ENCODE data around the gene OSBPL7.

Gene OSBPL7, protein sequence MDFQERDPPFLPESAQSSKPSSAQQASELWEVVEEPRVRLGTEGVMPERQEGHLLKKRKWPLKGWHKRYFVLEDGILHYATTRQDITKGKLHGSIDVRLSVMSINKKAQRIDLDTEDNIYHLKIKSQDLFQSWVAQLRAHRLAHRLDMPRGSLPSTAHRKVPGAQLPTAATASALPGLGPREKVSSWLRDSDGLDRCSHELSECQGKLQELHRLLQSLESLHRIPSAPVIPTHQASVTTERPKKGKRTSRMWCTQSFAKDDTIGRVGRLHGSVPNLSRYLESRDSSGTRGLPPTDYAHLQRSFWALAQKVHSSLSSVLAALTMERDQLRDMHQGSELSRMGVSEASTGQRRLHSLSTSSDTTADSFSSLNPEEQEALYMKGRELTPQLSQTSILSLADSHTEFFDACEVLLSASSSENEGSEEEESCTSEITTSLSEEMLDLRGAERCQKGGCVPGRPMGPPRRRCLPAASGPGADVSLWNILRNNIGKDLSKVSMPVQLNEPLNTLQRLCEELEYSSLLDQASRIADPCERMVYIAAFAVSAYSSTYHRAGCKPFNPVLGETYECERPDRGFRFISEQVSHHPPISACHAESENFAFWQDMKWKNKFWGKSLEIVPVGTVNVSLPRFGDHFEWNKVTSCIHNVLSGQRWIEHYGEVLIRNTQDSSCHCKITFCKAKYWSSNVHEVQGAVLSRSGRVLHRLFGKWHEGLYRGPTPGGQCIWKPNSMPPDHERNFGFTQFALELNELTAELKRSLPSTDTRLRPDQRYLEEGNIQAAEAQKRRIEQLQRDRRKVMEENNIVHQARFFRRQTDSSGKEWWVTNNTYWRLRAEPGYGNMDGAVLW

DNA sequence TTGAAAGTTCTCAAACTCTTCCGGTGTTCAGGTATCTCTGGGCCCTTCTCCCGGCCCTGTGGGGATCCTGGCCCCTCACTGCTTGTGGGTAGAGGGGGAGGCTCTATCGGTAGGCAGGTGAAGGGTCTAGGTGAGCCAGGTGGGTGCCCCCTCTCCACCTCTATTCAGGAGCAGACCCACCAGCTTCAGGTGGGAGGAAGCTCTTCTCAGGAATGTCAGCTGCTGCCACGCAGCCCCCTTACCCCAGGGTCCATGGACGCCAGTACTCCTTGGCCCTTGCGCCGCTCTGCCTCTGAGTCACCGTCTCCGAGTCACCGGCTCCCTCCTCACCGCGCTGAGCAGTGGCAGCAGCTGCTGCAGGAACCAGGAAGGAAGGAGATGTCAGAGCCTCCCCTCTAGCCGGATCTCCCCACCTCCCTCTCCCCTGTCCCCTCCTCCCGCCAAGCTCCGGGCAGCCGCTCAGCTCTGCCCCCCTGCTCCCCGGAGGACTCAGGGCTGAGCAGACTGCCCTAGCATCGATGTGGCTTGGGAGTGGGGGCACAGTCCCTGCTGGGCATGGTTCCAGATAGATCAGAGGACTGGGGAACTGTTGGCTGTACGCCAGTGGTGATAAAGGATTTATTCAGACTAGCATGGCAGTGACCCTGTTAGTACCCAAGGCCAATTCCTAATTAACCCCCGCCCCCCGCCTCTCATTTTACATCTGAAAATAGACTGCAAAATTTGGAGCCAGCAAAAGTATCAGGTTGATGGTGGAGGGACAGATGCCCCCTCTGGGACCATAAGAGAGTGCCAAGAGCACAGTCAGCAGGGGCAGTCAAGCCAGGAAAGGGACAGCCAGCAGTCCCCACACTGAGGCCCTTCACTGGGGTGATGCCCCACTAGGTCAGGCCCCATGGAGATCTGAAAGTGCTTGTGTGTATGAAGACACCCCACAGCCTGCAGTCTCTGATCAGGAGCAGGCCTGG lies at the start of gene OSBPL7:
OSBPL7 (minus strand) TSS at position 371 of the 968 bp plus-strand sequence. CDS start 1,516 bp downstream, outside the sequence.
- DNase-seq = peak; percentile 82

DNA sequence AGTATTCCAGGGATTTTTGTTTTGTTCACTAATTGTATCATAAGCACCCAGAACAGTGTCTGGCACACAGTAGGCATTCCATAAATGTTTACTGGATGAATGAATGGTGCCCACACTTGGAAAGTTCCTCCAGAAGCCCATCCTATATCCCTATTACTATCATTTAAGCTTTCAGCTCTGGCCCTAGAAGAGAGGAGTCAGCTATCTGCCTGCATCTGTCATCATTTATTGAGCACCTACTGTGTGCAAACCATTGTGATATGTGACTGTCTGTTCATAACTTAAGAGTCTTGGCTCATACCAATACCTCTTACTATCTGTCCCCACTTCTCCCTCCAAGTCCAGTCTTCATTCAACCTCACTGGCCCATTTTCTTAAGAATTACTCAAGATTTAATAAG lies 49.5 kb upstream of the OSBPL7 start:
- no peak for DNase-seq

DNA sequence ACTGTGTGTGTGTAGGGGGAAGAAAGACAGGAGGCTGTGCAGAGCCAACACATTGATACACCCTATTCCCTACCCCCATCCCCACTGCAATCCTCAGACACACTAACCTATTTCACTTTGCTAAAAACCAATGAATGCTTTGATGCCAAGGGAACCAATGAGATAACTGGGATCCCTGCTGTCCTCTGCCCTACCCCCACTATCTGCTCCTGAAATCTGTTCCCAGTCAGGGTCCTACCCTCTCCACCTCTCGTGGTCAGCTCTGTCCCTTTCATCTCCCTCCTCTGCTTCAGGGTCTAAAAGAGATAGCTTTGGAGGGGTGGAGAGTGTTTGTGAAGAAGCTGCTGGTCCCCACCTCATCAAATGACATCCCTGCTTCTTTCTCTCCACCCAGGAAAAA lies 48.5 kb upstream of the OSBPL7 start:
- no peak for DNase-seq

DNA sequence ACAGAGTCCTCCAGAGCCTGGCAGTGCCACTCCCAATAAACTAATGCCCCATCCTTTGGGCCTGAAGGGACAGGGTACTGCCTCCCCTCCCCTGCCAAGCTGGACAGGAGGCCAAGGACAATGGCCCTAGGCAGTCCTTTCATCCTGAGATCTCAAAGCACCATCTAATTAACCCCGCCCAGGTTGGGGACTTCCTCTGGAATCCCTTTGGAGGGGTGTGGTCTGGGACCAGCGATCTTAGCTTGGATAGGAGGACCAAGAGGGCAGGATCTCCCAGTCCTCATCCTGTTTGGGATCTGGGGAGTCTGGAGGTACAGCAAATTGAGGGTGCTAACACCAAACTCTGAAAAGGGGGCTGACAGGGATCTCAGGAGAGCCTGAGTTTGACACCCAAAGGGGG lies 47.5 kb upstream of the OSBPL7 start:
- no peak for DNase-seq

DNA sequence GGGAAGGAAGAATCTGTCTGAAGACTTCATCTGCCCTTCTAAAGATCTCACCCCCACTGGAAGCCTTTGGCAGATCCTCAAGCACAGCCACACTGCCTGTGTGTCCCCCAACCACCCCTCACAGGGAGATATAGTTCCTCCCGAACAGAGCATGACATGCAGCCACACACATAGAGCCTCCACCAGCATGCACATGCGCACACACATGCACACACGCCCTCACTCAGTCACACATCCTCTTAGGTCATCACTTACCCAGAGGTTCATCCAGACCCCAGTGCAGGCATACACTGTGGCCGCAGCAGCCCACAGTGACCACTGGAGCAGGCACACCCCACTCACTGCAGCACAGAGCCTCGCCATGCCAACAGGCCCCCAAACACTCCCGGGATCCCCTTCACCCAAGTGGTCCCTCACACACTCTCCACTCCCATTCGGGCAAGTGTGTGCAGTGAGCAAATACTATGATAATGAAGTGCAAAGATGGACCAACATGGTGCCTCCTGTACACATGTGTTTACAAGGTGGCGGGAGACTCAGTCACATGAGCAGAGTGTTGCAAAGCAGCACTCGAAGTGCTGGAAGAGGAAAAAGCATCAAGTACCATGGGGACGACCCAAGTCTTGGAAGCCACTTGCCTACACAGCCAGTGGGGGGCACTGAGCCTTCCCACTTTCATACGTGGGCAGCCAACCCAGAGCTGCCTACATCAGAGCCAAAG lies 46.4 kb upstream of the OSBPL7 start:
- no peak for DNase-seq

DNA sequence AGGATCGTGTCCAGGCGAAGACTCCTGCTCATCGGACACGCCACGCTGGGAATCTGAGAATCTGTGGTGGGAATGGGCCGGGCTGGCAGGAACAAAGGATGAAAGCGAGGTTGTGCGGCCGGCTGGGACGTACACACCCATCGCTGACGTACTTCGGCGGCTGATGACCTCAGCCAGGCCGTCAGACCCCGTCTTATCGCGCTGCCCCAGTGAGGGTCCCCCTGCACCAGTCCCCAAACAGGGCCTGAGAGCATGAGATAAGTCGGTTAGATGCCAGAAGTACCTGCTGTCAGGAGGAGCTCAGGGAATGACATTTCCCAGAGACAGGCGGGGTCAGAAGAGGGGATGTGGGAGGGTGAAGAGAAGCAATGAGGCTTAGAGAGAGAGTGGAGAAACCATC lies 45.3 kb upstream of the OSBPL7 start:
- DNase-seq = no peak

DNA sequence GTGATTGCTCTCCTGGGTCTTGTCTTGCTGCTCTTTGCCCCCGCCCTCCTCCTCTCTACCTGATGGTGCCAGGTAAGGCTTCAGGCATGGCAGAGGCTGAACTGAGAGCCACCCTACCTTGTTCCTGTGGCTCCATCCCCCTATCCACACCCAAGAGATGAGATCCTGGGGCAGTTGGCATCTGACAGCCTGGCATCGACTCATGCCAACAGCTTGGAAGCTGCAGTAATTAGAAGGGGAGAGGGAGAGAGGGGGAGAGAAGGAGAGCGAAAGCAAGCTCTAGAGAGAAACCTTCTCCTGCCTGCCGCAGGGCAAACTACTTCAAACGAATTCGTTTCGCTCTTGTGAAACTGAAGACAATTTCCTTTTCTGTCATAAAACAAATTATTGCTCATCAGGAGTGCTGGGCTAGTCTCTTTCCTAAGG lies 43.2 kb upstream of the OSBPL7 start:
- no peak for DNase-seq

DNA sequence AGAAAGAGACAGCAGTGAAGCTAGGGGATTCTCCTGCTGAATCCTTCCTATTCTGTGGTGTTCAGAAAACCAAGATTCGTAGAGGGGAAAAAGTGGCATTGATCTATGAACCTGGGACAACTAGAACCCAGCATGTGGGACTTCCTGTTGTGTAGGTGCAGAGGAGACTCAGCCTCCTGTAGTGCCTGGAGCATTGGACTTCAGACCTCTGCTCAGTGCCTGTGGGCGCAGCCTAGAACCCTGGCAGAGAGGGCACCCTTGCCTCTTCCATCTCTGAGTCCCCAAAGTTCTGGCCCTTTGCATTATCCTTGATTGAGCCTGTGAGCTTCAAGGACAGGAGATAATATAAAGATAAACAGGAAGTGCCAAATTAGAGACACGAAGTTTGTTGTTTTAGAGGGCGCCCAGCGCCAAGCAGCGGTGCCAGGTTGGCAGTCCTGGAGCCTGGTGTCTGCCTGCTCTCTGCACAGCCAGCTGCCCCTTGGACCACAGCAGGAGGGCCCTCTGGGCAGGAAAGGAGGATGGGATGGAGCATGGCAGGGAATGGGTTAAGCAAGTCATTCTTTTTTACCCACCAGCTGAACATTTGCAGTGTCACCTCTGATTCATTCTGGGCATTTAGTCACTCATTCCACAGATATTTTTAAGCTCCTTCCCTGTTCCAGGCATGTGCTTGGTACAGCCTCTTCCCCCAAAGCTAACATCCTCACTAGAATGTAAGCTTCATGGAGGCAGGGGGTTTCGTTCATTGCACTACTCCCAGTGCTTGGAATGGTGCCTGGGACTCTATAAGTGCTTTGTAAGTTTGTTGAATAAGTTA lies 41.2 kb upstream of the OSBPL7 start:
- DNase-seq = no peak

DNA sequence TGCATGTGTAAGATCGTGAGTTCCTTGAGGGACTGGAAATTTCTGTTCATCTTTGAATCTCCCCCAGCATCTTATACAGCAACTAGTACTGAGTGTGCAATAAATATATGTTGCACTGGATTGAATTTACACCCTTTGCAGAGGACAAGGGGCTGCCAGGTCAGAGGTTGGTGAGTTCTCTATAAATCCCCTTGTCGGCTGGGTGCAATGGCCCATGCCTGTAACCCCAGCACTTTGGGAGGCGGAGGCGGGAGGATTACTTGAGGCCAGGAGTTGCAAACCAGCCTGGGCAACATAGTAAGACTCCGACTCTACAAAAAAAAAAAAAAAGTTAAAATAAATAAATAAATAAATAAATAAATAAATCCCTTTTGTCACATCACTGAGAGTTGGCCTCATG lies 38.8 kb upstream of the OSBPL7 start:
- DNase-seq = no peak

DNA sequence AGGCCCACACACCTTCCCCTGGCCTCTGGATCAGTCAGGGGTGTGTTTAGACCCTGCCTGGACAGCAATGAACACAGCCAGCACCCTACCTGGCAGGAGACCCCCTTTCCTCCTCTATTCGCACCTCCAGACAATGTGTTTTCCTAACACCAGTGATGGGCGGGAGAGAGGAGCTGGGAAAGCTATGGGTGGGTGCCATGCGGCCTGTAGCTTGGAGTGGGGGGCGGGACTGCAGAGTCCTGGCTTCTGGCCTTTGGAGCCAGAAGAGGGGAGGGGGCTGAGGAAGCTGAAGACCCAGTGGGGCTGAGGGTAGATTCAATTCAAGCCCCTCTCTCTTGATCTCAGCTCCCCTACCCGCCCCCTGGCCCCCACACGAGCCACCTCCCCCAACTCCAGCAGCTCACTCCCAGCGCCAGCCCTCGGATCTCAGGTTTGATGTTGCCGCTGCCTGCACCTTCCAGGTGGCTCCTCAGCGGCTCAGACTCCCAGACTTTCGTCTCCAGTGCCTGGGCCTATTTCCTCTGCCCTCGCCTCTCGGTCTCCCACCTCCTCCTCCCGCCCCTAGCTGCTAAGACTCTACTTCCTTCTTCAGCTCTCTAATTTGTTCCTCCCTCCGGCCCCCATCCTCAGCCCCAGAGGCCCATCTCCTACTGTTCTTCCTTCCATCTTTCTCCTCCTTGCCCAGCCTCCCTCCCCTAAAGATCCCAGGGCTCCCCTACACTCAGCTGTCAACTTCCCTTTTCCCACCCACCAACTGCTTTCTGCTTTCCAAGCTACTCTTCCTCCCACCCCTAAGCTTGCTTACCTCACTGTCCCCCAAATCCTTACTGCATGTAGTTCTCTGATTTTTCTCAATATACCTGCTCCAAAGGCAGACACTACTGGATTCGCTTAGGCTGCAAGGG lies 36.2 kb upstream of the OSBPL7 start:
- DNase-seq = no peak

DNA sequence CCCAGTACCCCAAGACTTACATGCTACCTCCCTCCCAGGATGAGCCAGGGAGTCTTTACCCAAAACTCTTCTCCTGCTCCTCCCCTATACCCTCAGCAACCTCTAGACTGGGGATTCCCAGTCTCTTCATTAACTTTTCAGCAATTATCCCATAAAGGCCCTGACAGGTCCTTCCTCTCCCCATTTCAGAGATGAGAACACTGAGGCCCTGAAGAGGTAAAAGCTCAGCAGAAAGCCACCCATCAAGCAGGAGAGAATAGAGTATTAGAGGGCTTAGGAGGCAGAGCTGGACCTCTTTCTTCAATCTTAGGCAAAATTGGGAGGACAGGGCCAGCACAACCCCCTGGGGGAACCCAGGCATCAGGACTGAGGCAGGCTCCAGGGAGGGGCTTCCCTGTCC lies 35.2 kb upstream of the OSBPL7 start:
- no peak for DNase-seq

DNA sequence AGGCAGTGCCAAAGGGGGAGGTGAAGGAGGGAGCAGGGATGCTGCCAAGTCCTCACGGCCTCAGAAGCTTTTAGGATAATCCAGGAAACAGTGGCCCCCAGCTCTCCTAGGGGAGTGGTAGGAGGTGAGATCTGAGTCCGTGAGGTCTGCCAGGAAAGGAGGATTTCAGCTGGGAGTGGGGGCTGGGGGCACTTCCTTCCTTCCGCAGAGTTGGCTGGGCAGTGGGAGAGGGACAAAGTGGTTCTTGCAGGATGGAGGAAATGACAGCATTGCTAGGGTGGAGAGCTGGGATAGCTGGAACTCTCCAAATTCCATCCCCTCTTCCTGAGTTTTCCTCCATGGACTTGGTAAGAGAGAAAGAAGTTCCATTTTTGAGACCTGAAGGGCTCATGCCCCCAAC lies 34.1 kb upstream of the OSBPL7 start:
- no peak for DNase-seq

DNA sequence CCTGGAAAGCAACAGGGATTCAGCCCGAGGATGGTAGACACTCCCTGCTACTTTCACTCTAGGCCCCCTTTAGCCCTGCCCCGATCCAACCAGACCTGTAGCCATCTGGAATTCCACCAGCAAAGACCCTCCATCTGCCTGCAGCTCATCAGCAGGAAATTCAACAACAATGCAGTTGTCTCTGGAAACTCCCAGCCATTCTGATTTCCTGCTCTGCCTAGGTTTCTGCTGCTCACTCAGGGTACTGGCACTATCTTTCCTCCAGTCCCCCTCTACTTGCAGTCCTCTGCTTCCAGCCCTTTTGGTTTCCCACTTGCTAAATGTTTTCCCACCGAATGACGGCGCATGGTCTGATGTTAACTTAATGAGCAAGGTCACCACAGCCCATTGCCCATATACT lies 32.0 kb upstream of the OSBPL7 start:
- no peak for DNase-seq

DNA sequence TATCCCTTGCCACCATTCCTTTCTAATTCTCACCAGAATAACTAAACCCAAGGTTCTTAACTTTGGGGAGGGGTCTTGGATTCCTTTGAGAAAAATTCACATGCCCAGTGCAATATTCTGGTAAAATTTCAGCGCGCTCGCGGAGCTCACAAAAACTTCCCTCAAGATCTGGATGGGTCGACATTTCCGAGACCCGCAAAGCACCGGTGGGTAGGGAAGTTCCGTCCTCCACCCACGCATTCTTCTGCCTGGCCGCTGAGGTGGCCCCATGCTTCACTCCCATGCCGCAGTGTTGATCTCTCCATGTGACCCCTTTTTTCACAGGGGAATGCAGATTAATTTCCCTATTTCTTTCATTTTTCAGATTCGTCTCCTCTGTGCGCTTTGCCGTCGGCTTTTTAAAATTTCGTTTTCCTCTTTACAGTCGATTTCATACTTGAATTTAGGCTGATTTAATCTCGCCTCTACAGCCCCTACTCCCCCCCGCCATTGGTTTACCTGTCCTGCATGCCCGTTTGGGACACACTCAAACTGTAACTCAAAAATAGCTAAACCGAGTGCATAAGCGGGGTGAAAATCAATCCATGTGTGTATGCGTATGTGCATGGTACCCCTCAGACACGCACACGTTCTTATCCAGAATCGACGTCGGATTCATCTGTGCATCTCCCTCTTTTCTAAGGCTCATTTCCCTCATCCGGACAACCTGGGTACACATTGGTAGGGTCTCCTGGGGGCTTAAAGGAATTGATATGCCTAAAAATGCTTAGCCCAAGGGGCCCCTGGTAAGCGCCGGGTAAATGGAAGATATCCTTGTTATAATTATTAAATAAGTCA lies 30.7 kb upstream of the OSBPL7 start:
- DNase-seq = no peak

DNA sequence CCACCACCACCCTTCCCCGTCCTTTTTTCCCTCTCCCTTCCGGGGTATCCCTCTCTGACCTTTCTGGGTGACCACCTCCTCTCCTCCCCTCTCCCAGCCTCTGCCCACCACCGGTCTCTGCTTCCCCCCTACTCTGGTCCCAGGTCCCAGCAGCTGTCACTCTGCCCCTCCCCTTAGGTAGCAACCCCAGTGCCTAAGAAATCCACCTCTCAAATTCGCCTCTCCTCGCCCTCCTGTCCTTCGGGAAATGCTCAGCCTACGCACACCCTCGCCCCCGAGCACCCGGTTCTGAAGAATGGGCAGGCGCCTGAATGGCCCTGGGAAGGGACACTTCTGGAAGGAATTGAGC lies 30.1 kb upstream of the OSBPL7 start:
- no peak for DNase-seq

DNA sequence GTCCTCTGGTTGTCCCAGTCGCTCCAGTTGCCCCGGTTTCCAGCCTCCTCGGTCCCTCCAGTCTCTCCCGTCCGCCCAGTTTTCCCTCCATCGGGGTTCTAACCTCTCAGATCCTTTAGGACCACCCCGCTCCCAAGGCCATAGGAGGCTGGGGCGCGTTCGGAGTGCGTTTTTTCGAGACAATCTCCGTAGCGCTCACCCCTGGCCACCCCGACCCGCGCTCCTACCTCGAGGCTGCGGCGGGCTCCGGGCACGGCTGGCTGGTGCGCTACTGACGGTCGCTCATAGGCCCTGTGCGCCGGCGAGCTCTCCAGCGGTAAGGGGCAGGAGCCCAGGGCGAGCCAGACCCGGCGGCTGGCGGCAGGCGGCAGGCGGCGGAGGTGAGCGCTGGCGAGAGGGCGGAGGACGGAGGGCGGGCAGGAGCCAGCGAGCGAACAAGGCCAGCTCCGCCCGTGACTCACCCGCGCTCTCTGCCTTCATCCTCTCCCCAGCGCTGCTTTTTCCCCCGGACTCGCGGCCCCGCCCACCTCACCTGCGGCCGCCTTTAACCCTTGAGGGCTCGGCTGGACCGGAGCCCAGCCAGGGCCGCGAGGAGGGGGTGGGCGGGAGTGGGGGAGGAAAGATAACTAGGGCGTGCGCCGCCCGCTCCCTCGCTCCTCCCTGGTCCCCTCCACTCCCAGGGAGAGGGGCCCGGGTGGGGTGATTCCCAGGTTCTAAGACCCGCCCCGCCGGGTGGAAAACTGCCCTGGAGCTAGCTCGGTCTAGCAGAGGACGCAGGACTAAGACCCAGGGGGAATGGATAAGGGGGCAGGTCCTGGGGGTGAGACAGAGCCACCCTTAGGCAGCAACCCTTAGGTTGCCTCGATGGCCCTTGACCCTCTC lies 29.3 kb upstream of the OSBPL7 start, which contains the start of gene SP6:
SP6 (minus strand) TSS at position 472 of the 882 bp plus-strand sequence. CDS start 2,734 bp downstream, outside the sequence.
- no peak for DNase-seq

DNA sequence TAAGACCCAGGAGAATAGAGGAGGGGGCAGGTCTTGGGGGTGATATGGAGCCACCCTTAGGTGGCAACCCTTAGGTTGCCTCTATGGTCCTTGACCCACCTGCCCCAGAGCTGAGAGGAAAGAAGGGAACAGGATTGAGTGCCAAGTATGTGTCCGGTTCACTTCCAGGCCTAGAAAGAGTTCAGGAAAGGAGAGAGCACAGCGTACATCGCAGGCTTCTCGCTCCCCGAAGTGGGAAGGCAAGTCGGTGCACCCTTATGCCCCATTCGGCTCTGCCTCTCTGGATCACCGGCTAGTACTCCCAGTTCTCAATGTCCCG lies 28.7 kb upstream of the OSBPL7 start:
- no peak for DNase-seq

DNA sequence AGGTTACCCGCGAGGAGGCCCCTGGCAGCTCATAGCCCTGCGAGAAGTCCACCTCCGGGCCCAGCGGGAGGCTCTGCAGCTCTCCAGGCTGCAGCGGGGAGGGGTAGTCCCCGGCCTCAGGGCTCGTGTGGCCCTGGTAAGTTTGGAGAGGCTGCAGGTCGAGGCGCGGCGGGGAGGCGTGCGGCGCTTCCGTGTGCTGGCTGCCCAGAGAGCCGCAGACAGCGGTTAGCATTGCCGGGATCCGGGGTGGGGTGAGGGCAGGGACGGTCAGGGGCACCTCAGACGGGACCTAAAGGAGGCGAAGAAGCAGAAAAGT lies 26.6 kb upstream of the OSBPL7 start:
- no peak for DNase-seq

Data from SHP77 treated with DMSO at 0.1 percent for 48 hours (cell line).